ENCODE data around the gene STX19. TPM values are rescaled to one million over a fixed set of nuclear protein-coding genes. Genes with fewer than 3 reads are reported as not detected.
A peak's percentile ranks its signal among the peaks of the same experiment; 100 is the strongest.

Gene STX19
- total RNA-seq, 1 experiment from 2014 or later, result not detected

GRCh38 chr3:94036909-94037507 lies 8.6 kb upstream of the STX19 start:
- H3K4me1 ChIP-seq (ENCODE audit: insufficient read depth, low read length), result no peaks in the 10 kb centered on the region
- H3K4me2 ChIP-seq (ENCODE audit: insufficient read depth, insufficient read length, low read length), result no peak overlapping the region
- H4K5ac ChIP-seq (ENCODE audit: insufficient read length, low read depth, low read length), result no peak overlapping the region
- H2BK120ac ChIP-seq (ENCODE audit: low read depth, low read length, poor library complexity, severe bottlenecking), result no peak overlapping the region
- no peaks in the 10 kb centered on the region for H3K23me2 ChIP-seq (ENCODE audit: insufficient read length, low read depth, low read length, poor library complexity, severe bottlenecking)
- no peaks in the 10 kb centered on the region for H3K27me3 Mint-ChIP-seq (ENCODE audit: low read depth)
- no peaks in the 10 kb centered on the region for H3K27me3 ChIP-seq (ENCODE audit: insufficient read depth, low read length)
- TF ChIP-seq, protein P1, sequence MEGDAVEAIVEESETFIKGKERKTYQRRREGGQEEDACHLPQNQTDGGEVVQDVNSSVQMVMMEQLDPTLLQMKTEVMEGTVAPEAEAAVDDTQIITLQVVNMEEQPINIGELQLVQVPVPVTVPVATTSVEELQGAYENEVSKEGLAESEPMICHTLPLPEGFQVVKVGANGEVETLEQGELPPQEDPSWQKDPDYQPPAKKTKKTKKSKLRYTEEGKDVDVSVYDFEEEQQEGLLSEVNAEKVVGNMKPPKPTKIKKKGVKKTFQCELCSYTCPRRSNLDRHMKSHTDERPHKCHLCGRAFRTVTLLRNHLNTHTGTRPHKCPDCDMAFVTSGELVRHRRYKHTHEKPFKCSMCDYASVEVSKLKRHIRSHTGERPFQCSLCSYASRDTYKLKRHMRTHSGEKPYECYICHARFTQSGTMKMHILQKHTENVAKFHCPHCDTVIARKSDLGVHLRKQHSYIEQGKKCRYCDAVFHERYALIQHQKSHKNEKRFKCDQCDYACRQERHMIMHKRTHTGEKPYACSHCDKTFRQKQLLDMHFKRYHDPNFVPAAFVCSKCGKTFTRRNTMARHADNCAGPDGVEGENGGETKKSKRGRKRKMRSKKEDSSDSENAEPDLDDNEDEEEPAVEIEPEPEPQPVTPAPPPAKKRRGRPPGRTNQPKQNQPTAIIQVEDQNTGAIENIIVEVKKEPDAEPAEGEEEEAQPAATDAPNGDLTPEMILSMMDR (conservative IDR thresholded peaks at IDR 0.05), result peak; percentile 71
- H3K9ac ChIP-seq (ENCODE audit: extremely low read depth, insufficient read length, low read length), result no peak overlapping the region
- no peak overlapping the region for H3K56ac ChIP-seq (ENCODE audit: insufficient read length, low read depth, low read length)
- H3K27ac Mint-ChIP-seq, result no peak overlapping the region
- H2AFZ ChIP-seq (ENCODE audit: low read length), result no peak overlapping the region
- H3K4me3 Mint-ChIP-seq, result no peak overlapping the region
- no peak overlapping the region for H3T11ph ChIP-seq (ENCODE audit: low read length)
- no peak overlapping the region for H3K23ac ChIP-seq (ENCODE audit: insufficient read length, low read depth, low read length)
- H2BK20ac ChIP-seq (ENCODE audit: low read depth, low read length, poor library complexity, severe bottlenecking), result no peak overlapping the region
- no peak for DNase-seq
- peaks cover under 1 to 8% (median 3%) of the 10 kb centered on the region in 3 experiments; a peak in 6 of 7 replicates for H3K36me3 Mint-ChIP-seq (ENCODE audit: insufficient read depth in 1 of 3, low read depth in 3 of 3)
- no peaks in the 10 kb centered on the region for H3K4me1 Mint-ChIP-seq
- H3K9me3 Mint-ChIP-seq, result peaks cover under 1% of the 10 kb centered on the region in 2 experiments; a peak in 1 of 5 replicates
- no peak overlapping the region for H4K91ac ChIP-seq (ENCODE audit: insufficient read length, low read depth, low read length)
- no peaks in the 10 kb centered on the region for H3K79me1 ChIP-seq (ENCODE audit: insufficient read depth, low read depth, low read length, poor library complexity, severe bottlenecking)
- no peak overlapping the region for H2BK5ac ChIP-seq (ENCODE audit: insufficient read length, low read length)
- no peak overlapping the region for H3K4ac ChIP-seq (ENCODE audit: low read depth, low read length)
- H4K8ac ChIP-seq (replicated peaks; ENCODE audit: insufficient read length, low read depth, low read length), result no peak overlapping the region
- H3K18ac ChIP-seq (ENCODE audit: insufficient read length, low read depth, low read length), result no peak overlapping the region
- no CpG with 5 or more reads among the region's 3 CpGs for WGBS (ENCODE audit: extremely low coverage, insufficient read length, low lambda C conversion rate)
- H4K20me1 ChIP-seq (ENCODE audit: control insufficient read depth, insufficient read depth, insufficient read length), result no peaks in the 10 kb centered on the region
- no peak overlapping the region for H2BK12ac ChIP-seq (ENCODE audit: insufficient read length, low read depth, low read length)
- H3K14ac ChIP-seq (ENCODE audit: insufficient read depth, low read length), result no peak overlapping the region
- no peaks in the 10 kb centered on the region for H3K79me2 ChIP-seq (ENCODE audit: insufficient read depth, low read length)
- H3K27ac ChIP-seq (ENCODE audit: insufficient read length, low read depth, low read length), result no peak overlapping the region
- H3K9me3 ChIP-seq (ENCODE audit: control insufficient read depth, low read depth, low read length), result no peaks in the 10 kb centered on the region
- H2BK15ac ChIP-seq (ENCODE audit: low read depth, low read length), result no peak overlapping the region
- H2AK5ac ChIP-seq (ENCODE audit: insufficient read length, low read length), result no peak overlapping the region
